Dermis microvascular lymphatic vessel endothelial cell (primary cell): ENCODE data around the gene ARVCF. TPM values are rescaled to one million over a fixed set of nuclear protein-coding genes. Genes with fewer than 3 reads are reported as not detected.
A peak's percentile ranks its signal among the peaks of the same experiment; 100 is the strongest.

Experiments used
- DNase-seq, 2 donors: peaks; one replicate each; pipeline versions ENCODE4 v3.0.0 to v3.0.0-alpha.2; 2010; ENCODE audit warnings: low read depth in 2 of 2
- total RNA-seq: library from RNA; depleted of rRNA; stranded (reverse); fragments of >200 nt; gene quantifications from 2 replicates; pipeline ENCODE4 v1.2.1, GENCODE V29; 2014

The ARVCF gene
- total RNA-seq, 1 donor from 2014 or later, result 60.0 TPM

DNA sequence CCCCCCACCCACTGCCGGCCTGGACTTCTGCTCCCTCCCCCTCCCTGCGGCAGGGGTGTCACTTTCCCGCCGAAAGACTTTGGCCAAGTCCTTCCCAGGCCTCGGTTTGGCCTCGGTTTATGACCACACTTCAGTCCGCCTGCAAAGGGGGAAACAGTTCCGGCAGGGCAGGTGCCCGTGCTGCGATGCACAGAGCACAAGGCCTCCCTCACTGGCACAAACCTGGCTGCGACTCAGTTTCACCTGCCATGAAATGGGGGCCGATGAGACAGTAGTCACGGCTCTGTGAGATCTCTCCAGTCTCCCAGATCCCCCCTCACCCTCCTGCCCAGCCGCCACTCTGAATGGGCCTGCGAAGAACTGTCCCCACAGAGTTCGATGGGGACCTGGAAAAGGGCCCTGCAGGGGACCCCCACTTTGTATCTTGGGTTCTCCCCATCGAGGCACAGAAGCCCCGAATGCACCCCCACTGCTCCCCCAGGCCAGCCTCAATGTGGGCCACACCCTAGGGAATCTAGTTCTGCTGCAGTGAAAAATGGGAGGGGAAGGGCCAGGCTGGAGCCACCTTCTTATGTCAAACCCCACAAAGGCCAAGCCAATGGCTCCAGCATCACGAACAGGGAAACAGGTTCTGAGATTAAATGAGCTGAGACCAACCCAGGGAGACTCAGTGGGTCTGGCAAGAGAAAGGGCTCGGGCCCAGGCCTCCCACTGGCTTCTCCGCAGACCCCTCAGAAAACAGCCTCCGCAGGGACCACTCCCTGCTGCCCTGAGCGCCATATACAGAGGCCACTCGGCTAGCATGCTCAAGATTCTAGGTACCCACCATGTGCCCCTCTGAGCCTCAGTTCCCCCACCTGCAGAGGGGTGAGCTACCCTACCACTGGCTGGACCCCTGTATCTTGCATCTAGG is 29.0 kb downstream of the ARVCF start:
- DNase-seq, result no peak

DNA sequence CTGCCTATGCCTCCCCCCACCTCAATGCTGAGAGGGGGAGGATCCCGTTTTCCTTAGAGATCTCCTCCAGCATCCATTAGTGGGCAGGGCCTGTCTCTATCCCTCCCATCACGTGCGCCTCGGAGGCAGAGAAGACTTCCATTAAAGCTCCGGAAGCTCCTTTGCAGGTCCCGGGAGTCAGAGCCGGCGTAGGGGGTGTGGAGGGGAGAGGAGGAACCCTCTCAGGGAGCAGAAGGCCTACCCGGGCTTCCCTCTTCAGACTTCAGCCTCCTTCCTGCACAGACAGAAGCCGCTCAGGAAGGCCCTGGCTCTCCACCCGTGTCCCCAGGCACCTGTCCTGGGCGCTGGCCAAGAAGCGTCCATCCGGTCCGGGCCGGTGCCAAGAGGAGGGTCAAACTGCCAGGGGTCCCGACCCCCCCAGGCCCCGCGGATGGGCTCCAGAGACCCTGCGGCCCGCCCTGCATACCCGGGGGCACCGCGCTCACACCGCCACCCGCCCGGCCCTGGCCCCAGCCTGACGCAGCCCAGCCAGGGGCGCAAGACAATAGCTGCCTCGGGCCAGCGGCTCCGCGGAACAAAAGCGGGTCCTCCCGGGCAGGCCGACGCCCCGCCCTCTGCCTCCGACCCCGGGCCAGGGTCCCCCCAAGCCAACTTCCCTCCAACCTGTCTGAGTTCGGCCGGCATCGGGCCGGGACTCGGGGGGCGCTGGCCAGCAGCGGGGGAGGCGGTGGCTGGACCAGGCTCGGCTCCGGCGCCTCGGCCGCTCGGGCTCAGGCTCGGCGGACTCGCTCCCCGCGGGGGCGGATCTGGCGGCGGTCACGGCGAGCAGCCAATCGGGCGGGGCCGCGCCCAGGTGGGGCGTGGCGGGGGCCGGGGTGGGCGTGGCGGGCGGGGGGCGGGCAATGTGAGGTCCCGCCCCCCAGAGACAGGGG is 29.9 kb downstream of the ARVCF start:
- peak; percentile 43 to 84 for DNase-seq

DNA sequence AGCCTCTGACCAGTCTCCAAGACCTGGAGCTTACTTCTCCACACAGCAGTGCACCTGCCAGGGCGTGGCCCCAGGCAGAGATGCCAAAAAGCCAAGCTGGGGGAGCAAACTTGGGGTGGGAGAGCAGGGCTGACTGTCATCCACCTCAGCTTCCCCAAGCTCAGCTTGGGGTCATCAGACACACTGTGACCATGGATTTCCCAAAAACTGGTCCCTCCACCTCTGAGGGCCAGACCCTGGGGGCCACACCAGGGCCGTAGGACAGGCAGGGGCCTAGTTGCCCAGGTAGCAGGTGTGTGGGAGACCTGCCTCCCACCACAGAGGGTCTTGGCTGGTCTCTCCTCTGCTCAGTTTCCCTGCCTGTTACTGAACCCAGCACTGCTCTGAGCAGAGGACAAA is 30.6 kb downstream of the ARVCF start:
- DNase-seq, result no peak

DNA sequence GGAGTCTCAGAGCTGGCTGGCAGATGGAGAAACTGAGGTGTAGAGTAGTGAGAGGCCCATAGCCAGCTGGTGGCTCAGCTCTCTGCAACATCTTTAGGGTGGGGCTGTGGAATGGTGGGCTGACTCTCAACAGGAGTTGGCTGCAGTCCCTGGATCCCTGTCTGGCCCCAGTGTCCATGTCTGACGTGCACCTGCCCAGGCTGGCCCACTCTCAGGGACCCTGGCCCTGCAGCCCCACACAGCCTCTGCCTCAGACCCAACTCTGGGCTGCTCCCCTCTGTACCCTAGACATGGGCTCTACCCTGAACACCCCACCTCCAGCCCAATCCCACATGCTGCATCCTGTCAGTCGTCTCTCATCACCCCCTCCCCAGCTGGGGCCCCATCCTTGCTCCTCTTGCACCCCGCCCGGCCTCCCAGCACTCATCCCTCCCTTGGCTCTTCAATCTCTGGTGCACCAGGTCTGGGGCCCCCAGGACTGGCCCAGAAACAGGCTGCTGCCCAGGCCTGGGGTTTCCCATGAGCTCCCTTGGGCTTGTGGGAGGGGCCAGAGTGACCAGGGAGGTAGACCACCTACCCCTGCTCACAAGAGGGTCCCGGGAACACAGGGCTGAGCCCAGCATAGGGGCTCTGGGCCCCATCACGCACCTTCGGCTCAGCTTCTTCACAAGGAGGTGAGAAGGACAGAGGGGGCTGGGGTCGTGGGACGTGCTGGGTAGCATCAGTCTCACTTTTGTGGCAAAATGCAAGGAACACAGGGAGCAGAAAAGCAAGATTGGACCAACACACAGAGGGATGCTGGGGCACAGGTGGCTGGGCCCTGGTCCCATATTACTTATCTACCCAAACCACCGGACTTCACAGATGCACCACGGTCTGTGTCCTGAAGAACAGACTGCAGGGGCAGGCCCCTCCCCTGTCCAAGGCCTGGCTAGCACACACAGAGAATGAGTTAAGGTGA is 31.5 kb downstream of the ARVCF start:
- DNase-seq, result no peak

DNA sequence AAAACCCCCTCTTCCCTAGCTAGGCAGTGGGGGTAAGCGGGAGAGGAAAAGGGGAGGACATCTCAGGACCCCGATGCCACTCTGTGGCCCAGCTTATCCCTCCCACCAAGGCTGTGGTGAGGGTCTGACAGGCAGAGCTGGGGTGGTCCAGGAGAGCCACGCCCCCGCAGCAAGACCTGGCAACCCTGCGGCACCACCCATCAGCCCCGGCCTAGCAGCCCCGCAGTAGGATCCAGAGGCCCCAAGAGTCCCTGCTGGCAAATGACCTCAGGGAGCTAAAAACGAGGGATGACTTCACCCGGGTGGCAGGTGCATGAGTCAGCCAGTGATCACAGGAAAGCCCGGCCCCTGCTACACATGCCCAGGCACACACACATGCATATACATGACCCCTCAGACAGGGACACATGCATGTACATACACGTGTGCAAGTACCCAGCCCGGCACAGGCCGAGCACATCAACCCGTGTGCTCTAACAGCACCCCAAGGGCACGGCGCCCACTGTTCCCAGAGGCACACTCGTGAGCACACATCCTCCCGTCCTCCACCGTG is 32.3 kb downstream of the ARVCF start:
- DNase-seq, result peak; percentile 42 to 74

DNA sequence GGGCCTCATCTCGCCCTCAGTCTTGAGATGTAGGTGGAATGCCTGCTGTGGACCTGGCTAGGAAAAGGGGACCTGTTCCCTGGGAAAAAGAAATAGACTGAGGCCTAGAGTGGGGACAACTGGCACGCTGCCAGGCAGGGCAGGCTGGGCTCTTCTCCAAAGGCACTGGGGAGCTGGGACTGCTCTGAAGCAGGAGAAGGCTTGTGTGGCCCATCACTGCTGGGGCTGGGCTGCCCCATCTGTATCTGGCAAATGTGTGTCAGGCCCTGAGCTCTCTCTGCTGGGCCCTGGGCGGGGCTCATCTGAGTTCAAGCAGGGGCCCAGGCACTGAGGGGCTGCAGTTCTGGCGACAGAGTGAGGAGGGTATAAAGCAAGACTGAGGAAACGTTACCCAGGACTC is 32.9 kb downstream of the ARVCF start:
- no peak for DNase-seq

DNA sequence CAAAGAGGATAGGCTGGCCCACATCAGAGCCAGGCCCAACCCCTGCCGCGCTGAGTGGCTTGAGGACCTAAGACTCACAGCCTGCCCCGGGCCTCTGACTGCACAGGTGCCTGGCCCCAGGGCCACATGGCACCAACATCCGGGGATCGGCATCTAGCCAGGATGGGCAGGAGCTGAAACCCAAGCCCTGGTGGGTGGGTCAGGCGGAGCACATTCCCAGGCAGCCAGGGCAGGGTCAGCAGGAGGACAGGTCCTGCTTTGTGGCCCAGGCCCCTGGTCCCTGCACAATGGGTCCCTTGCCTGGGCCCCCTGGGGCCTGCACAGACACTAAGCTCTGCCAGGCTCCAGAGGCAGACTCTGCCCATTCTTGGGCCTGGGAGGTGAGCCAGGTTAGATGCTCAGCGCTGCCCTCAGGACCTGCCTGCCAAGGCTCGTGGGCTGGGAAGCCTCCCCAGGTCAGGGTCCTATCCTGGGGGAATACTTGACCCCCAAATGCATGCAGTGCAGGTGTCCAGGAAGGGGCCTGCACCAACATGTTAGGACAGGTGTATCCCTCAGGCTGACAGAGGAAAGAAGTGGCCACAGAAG is 33.5 kb downstream of the ARVCF start:
- DNase-seq, result no peak

DNA sequence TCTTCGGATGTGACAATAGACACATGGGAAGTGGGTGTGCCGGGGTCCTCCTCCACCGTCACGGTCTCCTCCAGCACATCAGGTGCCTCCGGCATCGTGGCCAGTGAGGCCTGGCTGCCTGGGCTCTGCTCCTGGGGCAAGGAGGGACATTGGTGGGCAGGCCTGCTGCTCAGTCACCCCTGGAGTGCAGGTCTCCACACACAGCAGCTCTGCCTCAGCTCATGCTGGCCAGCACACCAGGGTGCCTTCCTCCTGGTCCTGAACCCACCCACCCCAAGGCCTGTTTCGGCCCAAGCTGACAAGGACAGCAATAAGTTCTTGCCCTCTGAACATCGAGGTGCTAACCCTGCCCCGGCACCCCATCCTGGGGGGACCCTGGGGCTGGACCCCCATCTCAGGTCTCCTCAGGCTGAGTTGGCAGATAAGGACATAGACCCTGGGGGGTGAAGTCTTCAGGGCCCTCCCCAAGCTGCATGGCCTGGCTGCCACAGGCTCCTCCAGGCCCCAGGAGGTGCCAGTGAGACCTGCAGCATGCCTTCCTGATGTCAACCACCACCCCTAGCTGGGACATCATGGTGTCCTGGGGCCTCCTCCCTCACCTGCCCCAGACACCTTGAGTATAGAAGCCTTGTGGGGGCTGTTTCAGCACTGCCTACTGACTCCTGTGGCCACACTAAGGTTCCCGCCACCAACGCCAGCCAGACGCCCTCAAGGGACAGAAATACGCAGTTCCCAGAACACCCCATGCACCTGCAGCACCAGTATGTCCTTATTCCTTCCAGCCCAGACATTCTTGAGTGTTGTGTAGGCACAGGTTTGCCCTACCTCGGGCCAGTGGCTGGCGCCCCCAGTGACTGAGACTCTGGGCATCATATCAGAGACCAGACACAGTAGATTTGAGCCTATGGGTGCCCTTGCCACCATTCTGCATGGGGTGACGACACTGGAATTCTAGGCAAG is 34.4 kb downstream of the ARVCF start:
- DNase-seq, result no peak

DNA sequence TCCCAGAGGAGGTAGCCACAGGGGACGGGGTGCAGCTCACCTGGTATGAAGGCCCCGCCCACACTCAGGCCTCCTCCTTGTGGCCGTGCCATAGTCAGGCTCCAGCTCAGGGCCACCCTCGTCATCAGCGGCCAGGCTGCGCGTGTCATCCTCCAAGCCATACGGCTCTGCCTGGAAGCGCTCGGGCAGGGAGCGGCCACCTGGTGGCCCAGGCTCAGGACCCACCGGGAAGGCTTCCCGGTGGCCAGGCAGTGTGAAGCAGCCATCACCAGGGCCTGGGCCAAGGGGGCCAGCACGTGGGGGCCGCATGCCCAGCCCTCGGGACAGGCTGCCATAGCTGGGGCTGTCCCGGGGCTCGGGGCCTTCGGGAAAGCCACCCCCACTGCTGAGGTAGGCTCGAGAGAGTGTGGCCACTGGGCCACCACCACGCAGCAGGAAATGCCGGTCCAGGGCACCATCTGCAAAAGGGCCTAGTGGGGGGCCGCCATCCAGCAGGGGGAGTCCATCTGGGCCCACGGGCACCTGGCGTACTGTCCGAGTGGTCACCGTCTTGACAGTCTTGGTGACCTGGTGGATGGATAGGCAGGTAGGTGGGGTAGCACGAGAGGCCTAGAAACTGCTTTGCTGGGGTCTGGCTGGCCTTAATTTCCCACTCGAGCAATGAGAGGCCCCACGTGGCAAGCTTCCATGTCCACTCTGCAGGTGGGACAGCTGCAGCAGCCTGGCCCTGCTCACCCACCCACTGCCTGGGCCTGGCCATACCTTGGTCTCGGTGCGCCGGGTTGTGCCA is 35.3 kb downstream of the ARVCF start:
- no peak for DNase-seq

DNA sequence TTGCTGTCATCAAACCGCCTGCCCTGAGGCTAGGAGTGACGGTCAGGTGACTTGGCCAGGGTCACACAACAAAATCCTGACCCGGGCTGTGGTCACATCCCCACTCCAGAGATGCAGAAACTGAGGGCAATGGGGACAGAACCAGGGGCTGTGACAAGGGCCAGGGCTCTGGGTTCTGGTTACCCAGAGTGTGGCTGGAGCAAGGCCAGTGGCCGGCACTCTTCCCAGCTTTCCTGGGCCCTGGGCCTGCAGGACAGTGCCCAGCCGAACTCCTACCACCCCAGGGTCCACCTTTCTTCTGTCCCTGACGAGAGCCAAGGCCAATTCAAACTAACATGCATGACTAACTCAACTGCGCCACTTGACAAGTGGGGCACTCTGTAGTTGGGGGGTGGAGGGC is 35.9 kb downstream of the ARVCF start:
- no peak for DNase-seq

DNA sequence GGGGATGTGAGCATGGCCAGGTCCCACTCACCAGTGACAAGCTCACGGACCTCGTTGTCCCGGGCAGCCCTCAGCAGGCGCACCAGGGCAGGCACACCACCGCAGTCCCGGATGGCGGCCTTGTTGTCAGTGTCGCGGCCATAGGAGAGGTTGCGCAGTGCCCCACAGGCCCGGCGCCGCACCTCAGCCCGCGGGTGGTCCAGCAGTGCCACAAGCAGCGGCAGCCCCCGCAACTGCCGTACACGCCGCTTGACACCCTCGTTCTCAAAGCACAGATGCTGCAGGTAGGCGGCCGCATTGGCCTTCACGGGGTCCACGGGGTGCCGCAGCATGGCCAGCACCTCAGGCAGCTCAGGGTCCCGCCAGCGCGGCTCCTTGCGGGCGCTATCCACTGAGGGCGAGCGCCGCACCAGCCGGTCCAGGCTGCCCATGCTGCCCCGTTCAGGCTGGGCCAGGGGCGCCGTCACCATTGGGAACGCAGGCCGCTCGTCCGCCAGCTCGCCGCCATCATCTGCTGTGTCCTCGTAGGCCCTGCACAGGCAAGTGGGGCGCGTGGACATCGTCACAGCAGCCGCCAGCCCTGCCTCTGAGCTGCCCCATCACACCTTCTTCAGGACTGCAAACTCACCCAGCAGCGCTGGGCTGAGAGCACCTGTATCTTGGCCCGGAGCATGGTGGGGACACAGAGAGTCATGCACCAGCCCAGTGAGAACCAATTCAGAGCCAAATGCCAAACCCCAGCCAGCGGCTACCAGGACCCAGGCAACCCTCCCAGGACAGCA is 36.7 kb downstream of the ARVCF start:
- DNase-seq, result no peak

DNA sequence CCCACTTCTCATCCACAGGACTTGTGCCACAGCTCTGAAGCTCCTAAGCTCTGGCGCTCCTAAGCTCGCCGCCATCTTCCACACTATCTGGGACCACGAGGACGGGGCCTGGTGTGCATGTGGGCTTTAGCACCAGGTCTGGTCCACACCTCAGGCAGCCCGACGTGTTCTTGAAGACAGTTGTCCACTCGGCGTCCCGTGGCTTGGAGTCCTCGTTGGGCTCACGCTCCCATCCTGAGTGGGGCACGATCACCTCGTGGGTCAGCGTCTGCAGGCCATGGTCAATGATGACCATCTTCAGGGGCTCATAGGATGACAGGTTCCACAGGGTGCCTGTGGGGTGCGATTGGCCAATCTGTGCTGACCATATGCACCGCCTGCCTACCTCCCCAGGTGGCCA is 37.9 kb downstream of the ARVCF start:
- DNase-seq, result no peak

DNA sequence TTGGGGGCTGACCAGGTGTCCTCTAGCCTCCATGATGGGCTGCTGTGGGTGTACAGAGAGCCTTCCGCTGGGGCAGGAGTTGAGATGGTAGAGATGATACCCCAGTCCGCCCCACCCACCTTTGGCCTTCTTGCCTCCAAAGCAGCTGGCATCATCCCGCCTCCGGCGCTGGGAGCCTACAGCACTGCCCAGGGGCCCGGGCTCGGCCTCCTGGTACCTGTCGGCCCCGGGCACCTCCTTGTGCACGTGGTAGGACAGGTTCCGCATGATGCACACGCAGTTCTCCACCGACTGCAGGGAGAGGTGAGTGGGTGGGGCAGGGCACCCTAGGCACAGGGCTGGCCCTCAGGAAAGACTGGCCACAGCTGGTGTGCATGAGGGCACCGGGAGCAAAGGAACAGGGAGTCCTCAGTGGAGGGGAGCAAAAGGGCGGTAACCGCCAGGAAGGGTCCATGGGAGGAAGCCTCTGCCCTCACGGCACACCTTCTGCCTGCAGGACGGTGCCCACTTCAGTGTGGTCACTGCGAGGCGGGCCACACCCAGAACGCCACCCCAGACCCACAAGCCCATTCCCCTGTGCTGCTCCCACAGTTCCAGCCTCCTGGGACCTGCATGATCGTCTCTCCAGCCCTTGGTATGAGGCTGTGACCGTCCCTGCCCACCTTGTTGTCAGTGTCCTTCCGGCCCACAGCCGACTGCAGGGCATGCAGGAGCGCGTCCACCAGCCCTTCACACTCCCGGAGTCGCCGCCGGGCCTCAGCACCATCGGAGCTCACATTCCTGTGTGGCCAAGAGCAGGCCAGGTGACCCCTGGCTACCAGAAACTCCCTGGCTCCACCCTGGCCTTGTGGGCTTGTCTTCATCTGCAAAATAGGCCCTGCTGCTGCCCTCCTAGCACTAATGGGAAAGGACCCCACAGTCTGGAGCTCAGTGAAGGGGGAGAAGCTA is 39.1 kb downstream of the ARVCF start:
- no peak for DNase-seq

DNA sequence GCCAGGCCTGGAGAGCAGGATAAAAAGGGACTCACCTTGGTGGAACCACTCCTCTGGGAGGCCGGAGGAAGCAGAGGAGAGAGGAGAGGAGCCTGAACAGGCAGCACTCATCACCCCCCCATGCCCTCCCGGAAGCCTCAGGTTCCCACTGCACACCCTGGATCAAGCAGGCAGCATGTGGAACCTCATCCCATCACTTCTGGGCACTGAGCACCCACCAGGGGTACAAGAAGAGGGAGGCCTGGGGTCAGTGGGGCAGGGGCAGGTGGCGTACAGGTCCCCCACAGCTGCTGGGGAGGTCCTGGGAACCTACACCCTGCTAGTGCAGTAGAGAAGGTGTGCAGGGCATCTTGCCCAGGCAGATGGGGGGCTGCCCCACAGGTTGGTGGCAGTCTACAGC is 40.0 kb downstream of the ARVCF start:
- no peak for DNase-seq

DNA sequence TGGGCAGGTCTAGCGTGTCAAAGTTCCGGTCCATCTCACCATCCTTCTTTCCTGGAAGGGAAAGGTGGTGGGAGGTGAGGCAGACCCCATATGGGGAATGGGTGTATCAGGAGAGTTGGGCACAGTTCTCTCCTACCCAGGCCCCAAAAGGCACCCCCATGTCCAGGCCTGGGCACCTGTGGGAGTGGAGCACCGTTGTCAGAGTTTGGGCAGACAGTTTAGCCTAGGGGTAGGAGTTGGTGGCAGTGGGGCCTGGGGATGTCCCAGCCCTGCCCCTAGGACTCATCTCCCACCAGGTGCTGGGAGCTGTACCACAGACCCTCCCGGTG is 41.0 kb downstream of the ARVCF start:
- no peak for DNase-seq

DNA sequence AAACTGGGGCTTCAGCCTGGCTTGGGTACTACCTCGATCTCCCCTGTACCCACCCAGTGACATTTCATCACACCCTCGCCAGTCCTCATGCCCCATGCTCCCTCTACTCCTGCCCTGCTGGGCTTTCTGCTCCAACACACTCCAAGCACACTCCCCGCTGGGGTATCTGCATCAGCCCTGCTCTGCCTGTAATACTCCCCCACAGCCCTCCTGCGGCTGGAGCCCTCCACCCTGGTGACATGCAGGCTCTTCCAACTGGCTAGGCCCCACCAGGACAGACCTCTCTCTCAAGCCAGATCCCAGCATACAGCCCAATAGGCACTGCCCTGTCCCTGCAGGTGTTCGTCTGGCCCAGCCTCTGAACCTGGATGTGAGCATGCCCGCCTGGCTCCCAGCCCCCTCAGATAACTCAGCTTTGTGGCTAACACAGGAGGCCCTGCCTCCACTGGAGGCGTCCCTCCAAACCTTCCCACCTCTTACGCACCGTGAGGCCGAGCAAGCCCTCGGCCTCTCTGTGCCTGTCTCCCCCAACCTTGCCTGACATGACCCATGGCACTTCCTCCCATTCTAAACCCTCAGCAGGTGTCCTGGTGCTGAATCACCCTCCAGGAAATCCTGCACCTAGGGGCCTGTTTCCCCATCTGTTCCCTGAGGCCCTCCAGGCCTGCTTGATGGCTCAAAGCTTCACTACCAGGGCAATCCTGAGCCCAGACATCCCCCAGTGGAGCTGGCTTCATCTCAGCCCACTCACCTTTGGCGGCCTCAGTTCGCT is 41.5 kb downstream of the ARVCF start:
- peak in 1 of 2 donors; percentile 84 for DNase-seq
